IPS-15b (cell line): ENCODE results near the gene ATP6V0E1.
"Not testable (repeated sequence)": the region's sequence is repeated elsewhere in the genome, so short reads cannot be mapped to it uniquely, and the experiment has no call there.

ENCODE experiments used
- H3K27me3 ChIP-seq: one replicate; pipeline ENCODE4 v1.6.1; 2013; ENCODE audit warnings: low read length; ENCODE audit not compliant: control insufficient read depth, insufficient read depth
- H3K36me3 ChIP-seq: one replicate; pipeline ENCODE4 v1.6.1; 2013; ENCODE audit warnings: low read length; ENCODE audit not compliant: control insufficient read depth, insufficient read depth
- H3K4me1 ChIP-seq: one replicate; pipeline ENCODE4 v1.6.1; 2013; ENCODE audit warnings: mild to moderate bottlenecking, low read length; ENCODE audit not compliant: control insufficient read depth, insufficient read depth
- H3K4me3 ChIP-seq: one replicate; pipeline ENCODE4 v1.5.1; 2013; ENCODE audit warnings: low read depth, low read length
- H3K9ac ChIP-seq: one replicate; pipeline ENCODE4 v1.6.1; 2013; ENCODE audit warnings: low read depth, mild to moderate bottlenecking, low read length
- H3K9me3 ChIP-seq: one replicate; pipeline ENCODE4 v1.6.1; 2013; ENCODE audit warnings: mild to moderate bottlenecking, low read length; ENCODE audit not compliant: control insufficient read depth, insufficient read depth

The ATP6V0E1 gene

GRCh38 chr5:173065155-173065554, 81.6 kb downstream of the ATP6V0E1 start:
- H3K36me3 ChIP-seq: no peaks in the 10 kb centered on the region
- no peaks in the 10 kb centered on the region for H3K4me1 ChIP-seq
- H3K9me3 ChIP-seq: no peaks in the 10 kb centered on the region
- no peak overlapping the region for H3K9ac ChIP-seq
- no peak overlapping the region for H3K4me3 ChIP-seq
- H3K27me3 ChIP-seq: no peaks in the 10 kb centered on the region

GRCh38 chr5:173069671-173070070, 86.1 kb downstream of the ATP6V0E1 start:
- Histone ChIP-seq H3K36me3 (no peaks in the 10 kb centered on the region), H3K9me3 (no peaks in the 10 kb centered on the region), H3K4me3 (no peak overlapping the region), H3K4me1 (no peaks in the 10 kb centered on the region), H3K9ac (no peak overlapping the region), H3K27me3 (no peaks in the 10 kb centered on the region)

- no peak overlapping the region for H3K9ac ChIP-seq
- no peaks in the 10 kb centered on the region for H3K27me3 ChIP-seq
- H3K4me3 ChIP-seq: no peak overlapping the region
- no peaks in the 10 kb centered on the region for H3K36me3 ChIP-seq
- no peaks in the 10 kb centered on the region for H3K9me3 ChIP-seq
- H3K4me1 ChIP-seq: no peaks in the 10 kb centered on the region
Measured at GRCh38 chr5:173075137-173075843, 91.7 kb downstream of the ATP6V0E1 start.

DNA sequence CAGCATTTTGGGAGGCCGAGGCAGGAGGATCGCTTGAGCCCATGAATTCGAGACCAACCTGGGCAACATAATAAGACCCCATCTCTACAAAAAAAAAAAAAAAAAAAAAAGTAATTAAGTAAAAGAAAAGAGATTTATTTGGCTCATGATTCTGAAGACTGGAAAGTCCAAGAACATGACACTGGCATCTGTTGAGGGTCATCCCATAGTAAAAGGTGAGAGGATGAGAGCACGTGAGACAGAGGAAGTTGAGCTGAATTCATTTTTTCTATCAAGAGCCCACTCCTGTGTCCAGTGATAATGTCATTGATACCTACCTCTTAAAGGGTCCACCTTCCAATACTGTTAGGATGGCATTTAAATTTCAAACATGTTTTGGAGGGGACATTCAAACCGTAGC, 92.4 kb downstream of the ATP6V0E1 start:
- Histone ChIP-seq H3K9me3 (no peaks in the 10 kb centered on the region), H3K9ac (no peak overlapping the region), H3K4me1 (no peaks in the 10 kb centered on the region)

DNA sequence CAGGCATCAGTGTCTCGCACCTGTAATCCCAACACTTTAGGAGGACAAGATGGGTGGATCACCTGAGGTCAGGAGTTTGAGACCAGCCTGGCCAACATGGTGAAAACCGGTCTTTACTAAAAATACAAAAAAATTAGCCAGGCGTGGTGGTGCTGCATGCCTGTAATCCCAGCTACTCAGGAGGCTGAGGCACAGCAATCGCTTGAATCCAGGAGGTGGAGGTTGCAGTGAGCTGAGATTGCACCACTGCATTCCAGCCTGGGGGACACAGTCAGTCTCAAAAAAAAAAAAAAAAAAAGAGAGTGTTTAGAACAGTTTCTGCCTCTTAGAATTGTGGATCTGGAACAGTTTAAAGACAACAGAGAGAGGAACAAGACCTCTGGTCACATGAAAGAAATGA, 92.9 kb downstream of the ATP6V0E1 start:
- not testable (repeated sequence) for H3K4me1 ChIP-seq, H3K36me3 ChIP-seq, H3K9me3 ChIP-seq, H3K4me3 ChIP-seq, H3K9ac ChIP-seq, H3K27me3 ChIP-seq

More for the DNA sequence above, 92.4 kb downstream of the ATP6V0E1 start:
- Histone ChIP-seq H3K27me3 (no peaks in the 10 kb centered on the region), H3K36me3 (no peaks in the 10 kb centered on the region), H3K4me3 (no peak overlapping the region)

DNA sequence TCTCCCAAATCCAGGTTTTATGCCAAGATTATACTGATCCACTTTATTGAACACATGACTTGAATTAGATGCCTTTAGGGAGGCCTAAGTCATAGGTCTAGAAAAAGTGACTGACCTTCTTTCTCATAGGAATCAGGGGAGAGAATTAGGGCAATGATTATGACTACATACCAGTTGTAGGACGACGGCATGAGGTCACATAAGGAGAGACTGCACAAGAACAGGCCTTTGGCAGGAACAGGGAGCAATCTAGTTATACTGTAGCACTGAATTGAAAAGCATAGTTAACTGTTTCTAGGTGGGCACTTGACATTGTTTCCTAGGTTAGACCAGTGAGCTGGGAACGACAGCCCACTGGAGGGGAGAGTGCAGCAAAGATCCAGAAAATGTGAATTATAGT, 95.3 kb downstream of the ATP6V0E1 start:
- Histone ChIP-seq H3K36me3 (no peaks in the 10 kb centered on the region), H3K27me3 (no peaks in the 10 kb centered on the region), H3K9me3 (no peaks in the 10 kb centered on the region), H3K4me1 (no peaks in the 10 kb centered on the region), H3K4me3 (no peak overlapping the region), H3K9ac (no peak overlapping the region)
